ENCODE data around the gene DNAJA3. TPM values are rescaled to one million over a fixed set of nuclear protein-coding genes. Genes with fewer than 3 reads are reported as not detected.
A peak's percentile ranks its signal among the peaks of the same experiment; 100 is the strongest.

Gene DNAJA3
- total and polyA plus RNA-seq, 9 of the 15 experiments (the other 6 are each of a cell fraction or from before 2014, with no cell fraction given) = 8.1 to 105 (median 79.0) TPM

- TF ChIP-seq AFF1 (IDR thresholded peaks at IDR 0.05; ENCODE audit: low read depth in 1 of 2, partially characterized antibody in 2 of 2) (peak in 1 of 2 experiments; percentile 96), CCAR2 (IDR thresholded peaks at IDR 0.05; ENCODE audit: low read depth, low read length) (no peak), KLF6 (CRISPR knock-in tag; IDR thresholded peaks at IDR 0.05; ENCODE audit: borderline replicate concordance) (no peak), REST (IDR thresholded peaks at IDR 0.05; ENCODE audit: borderline replicate concordance) (no peak), REST (CRISPR knock-in tag; IDR thresholded peaks at IDR 0.05; ENCODE audit: low read depth) (peak; percentile 50), NR2C1 (IDR thresholded peaks at IDR 0.05) (peak; percentile 85), NR2C1 (tag; IDR thresholded peaks at IDR 0.05) (peak; percentile 94), PPARD (CRISPR knock-in tag; IDR thresholded peaks at IDR 0.05) (no peak), SMAD1 (IDR thresholded peaks at IDR 0.05; ENCODE audit: low read depth, low read length, partially characterized antibody) (peak; percentile 75), CREBBP (IDR thresholded peaks at IDR 0.05; ENCODE audit: low read depth, low read length) (no peak), ESRRB (CRISPR knock-in tag; IDR thresholded peaks at IDR 0.05; ENCODE audit: borderline replicate concordance) (no peak), SRSF7 (optimal IDR thresholded peaks at IDR 0.05; ENCODE audit: low read depth, low read length) (no peak), FOSL1 (tag; conservative IDR thresholded peaks at IDR 0.05) (no peak), ELF2 (CRISPR knock-in tag; IDR thresholded peaks at IDR 0.05) (peak; percentile 98)
- TF ChIP-seq, protein P1, sequence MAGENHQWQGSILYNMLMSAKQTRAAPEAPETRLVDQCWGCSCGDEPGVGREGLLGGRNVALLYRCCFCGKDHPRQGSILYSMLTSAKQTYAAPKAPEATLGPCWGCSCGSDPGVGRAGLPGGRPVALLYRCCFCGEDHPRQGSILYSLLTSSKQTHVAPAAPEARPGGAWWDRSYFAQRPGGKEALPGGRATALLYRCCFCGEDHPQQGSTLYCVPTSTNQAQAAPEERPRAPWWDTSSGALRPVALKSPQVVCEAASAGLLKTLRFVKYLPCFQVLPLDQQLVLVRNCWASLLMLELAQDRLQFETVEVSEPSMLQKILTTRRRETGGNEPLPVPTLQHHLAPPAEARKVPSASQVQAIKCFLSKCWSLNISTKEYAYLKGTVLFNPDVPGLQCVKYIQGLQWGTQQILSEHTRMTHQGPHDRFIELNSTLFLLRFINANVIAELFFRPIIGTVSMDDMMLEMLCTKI (IDR thresholded peaks at IDR 0.05; ENCODE audit: partially characterized antibody) = no peak
Measured at GRCh38 chr16:4425378-4426020, at the start of gene DNAJA3 (continued).
